Neural progenitor cell (in vitro differentiated cells): ENCODE measurements around the gene BIRC3.

ENCODE experiments used
- CTCF ChIP-seq: fragments of 200-600 bp; sonication (generic); IDR thresholded peaks from 2 replicates; pipeline ENCODE4 v1.5.1; 2017; ENCODE audit warnings: antibody characterized with exemption, mild to moderate bottlenecking
- EZH2 ChIP-seq: fragments of 200-600 bp; sonication (generic); IDR thresholded peaks from 2 replicates; pipeline ENCODE4 v1.6.1; 2017; ENCODE audit warnings: antibody characterized with exemption, mild to moderate bottlenecking, moderate library complexity
- EZH2phosphoT487 ChIP-seq: fragments of 200-600 bp; sonication (generic); IDR thresholded peaks from 2 replicates; pipeline ENCODE4 v1.6.1; 2017; ENCODE audit warnings: antibody characterized with exemption

GRCh38 chr11:102357116-102357515 is 39.8 kb downstream of the BIRC3 start:
- no peak for TF ChIP-seq CTCF
- no peak for TF ChIP-seq EZH2
- no peak for TF ChIP-seq EZH2phosphoT487
